ENCODE results near the gene PRSS36.

The PRSS36 gene

GRCh38 chr16:31149332-31149731, 534 bp downstream of the PRSS36 start:
- no peaks in the 10 kb centered on the region for H3K9me3 ChIP-seq (ENCODE audit: control insufficient read depth, insufficient read depth, low read depth, low read length)
- CTCF ChIA-PET: no interaction called here
- no peaks in the 10 kb centered on the region for H3K4me1 ChIP-seq (ENCODE audit: control insufficient read depth, insufficient read depth, low read length)
- H3K36me3 ChIP-seq (ENCODE audit: control insufficient read depth in 2 of 2, insufficient read depth in 1 of 2, low read length in 2 of 2): no peaks in the 10 kb centered on the region
- H3K4me3 ChIP-seq (ENCODE audit: low read depth, low read length): no peak overlapping the region
- POLR2A ChIA-PET: no interaction called here
- TF ChIP-seq, protein P1, sequence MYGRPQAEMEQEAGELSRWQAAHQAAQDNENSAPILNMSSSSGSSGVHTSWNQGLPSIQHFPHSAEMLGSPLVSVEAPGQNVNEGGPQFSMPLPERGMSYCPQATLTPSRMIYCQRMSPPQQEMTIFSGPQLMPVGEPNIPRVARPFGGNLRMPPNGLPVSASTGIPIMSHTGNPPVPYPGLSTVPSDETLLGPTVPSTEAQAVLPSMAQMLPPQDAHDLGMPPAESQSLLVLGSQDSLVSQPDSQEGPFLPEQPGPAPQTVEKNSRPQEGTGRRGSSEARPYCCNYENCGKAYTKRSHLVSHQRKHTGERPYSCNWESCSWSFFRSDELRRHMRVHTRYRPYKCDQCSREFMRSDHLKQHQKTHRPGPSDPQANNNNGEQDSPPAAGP (tag by site-specific recombination; IDR thresholded peaks at IDR 0.05): no peak
- TF ChIP-seq ZEB2 (tag by site-specific recombination; IDR thresholded peaks at IDR 0.05): no peak
- TF ChIP-seq ZNF146 (tag by site-specific recombination; IDR thresholded peaks at IDR 0.05): no peak
- TF ChIP-seq SCRT2 (tag by site-specific recombination; IDR thresholded peaks at IDR 0.05): no peak
- TF ChIP-seq ZNF707 (tag by site-specific recombination; IDR thresholded peaks at IDR 0.05): no peak
- TF ChIP-seq ZNF121 (tag by site-specific recombination; IDR thresholded peaks at IDR 0.05): no peak
- no peak overlapping the region for H3K27ac ChIP-seq (ENCODE audit: extremely low read depth, low read depth, low read length)

DNA sequence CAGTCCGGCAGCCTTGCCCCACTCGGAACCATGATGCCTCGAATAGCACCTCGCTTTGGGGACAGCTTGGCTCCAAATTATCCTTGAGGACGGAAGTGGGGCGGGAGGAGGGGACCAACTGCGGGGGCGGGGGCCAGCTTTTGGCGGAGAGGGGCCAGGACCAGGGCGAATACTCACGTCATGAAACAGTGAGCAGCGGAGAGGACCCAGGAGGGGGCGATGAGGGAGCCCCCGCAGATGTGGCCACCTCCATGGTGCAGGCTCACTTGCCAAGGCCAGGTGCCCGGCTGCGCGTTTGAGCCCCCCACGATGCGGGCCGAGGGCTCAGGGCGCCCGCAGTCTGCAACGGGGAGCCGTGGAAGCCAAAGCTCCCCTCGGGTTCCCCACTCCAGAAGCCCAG, 970 bp downstream of the PRSS36 start:
- ChIA-PET POLR2A (interaction anchor here (0.9 kb wide), 1 partner anchor 9 kb away, joined by 4 read pairs; no protein-coding TSS in a partner anchor), CTCF (no interaction called here)
- TF ChIP-seq ZNF791 (tag by site-specific recombination; IDR thresholded peaks at IDR 0.05): no peak
- TF ChIP-seq, protein P2, sequence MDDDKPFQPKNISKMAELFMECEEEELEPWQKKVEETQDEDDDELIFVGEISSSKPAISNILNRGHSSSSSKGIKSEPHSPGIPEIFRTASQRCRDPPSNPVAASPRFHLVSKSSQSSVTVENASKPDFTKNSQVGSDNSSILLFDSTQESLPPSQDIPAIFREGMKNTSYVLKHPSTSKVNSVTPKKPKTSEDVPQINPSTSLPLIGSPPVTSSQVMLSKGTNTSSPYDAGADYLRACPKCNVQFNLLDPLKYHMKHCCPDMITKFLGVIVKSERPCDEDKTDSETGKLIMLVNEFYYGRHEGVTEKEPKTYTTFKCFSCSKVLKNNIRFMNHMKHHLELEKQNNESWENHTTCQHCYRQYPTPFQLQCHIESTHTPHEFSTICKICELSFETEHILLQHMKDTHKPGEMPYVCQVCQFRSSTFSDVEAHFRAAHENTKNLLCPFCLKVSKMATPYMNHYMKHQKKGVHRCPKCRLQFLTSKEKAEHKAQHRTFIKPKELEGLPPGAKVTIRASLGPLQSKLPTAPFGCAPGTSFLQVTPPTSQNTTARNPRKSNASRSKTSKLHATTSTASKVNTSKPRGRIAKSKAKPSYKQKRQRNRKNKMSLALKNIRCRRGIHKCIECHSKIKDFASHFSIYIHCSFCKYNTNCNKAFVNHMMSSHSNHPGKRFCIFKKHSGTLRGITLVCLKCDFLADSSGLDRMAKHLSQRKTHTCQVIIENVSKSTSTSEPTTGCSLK (tag by site-specific recombination; IDR thresholded peaks at IDR 0.05): no peak

DNA sequence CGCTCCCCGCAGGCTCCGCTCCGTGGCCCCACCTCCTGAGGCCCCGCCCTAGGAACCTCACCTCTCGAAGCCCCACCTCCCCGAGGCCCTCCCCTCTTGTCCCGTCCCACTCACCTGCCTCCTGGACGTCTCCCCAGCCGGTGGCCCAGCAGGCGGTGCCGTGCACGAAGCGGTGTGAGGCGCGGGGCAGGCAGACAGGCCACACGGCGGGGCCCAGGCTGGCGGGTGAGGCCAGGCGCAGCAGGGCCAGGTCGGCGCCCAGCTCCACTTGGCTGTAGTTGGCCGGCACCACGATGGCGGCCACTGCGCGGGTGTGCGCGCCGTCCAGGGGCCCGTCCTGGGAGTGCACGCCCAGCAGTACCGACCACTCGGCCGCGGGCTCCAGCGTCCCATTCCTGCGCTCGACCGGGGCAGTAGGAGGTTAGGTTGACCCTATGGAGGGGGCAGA, 1.6 kb downstream of the PRSS36 start:
- no peaks in the 10 kb centered on the region for H3K9me3 ChIP-seq (ENCODE audit: control insufficient read depth, insufficient read depth, low read depth, low read length)
- no peak overlapping the region for H3K4me3 ChIP-seq (ENCODE audit: low read depth, low read length)
- no peaks in the 10 kb centered on the region for H3K36me3 ChIP-seq (ENCODE audit: control insufficient read depth in 2 of 2, insufficient read depth in 1 of 2, low read length in 2 of 2)
- H3K4me1 ChIP-seq (ENCODE audit: control insufficient read depth, insufficient read depth, low read length): no peaks in the 10 kb centered on the region
- TF ChIP-seq ATF2 (tag by site-specific recombination; IDR thresholded peaks at IDR 0.05; ENCODE audit: low read depth) (no peak), ZNF747 (tag by site-specific recombination; IDR thresholded peaks at IDR 0.05) (no peak), ZNF341 (tag by site-specific recombination; IDR thresholded peaks at IDR 0.05; ENCODE audit: low read depth) (no peak), ZNF510 (tag by site-specific recombination; IDR thresholded peaks at IDR 0.05; ENCODE audit: insufficient replicate concordance) (no peak), ZNF585B (tag by site-specific recombination; IDR thresholded peaks at IDR 0.05) (no peak), ZNF221 (tag by site-specific recombination; IDR thresholded peaks at IDR 0.05; ENCODE audit: borderline replicate concordance) (no peak), ZNF416 (tag by site-specific recombination; IDR thresholded peaks at IDR 0.05) (no peak), YY1 (tag by site-specific recombination; IDR thresholded peaks at IDR 0.05) (no peak), ZNF426 (tag by site-specific recombination; IDR thresholded peaks at IDR 0.05) (no peak), YY2 (tag by site-specific recombination; IDR thresholded peaks at IDR 0.05) (no peak)
- TF ChIP-seq, protein P3, sequence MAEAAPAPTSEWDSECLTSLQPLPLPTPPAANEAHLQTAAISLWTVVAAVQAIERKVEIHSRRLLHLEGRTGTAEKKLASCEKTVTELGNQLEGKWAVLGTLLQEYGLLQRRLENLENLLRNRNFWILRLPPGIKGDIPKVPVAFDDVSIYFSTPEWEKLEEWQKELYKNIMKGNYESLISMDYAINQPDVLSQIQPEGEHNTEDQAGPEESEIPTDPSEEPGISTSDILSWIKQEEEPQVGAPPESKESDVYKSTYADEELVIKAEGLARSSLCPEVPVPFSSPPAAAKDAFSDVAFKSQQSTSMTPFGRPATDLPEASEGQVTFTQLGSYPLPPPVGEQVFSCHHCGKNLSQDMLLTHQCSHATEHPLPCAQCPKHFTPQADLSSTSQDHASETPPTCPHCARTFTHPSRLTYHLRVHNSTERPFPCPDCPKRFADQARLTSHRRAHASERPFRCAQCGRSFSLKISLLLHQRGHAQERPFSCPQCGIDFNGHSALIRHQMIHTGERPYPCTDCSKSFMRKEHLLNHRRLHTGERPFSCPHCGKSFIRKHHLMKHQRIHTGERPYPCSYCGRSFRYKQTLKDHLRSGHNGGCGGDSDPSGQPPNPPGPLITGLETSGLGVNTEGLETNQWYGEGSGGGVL (tag by site-specific recombination; IDR thresholded peaks at IDR 0.05): no peak
- TF ChIP-seq, protein P4, sequence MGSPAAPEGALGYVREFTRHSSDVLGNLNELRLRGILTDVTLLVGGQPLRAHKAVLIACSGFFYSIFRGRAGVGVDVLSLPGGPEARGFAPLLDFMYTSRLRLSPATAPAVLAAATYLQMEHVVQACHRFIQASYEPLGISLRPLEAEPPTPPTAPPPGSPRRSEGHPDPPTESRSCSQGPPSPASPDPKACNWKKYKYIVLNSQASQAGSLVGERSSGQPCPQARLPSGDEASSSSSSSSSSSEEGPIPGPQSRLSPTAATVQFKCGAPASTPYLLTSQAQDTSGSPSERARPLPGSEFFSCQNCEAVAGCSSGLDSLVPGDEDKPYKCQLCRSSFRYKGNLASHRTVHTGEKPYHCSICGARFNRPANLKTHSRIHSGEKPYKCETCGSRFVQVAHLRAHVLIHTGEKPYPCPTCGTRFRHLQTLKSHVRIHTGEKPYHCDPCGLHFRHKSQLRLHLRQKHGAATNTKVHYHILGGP (tag by site-specific recombination; IDR thresholded peaks at IDR 0.05): no peak
- ChIA-PET CTCF (interaction anchor here (0.6 kb wide), 1 partner anchor 47 kb away, joined by 3 read pairs; no protein-coding TSS in a partner anchor), POLR2A (interaction anchor here (0.9 kb wide), 1 partner anchor 10 kb away, joined by 4 read pairs; no protein-coding TSS in a partner anchor)
- no peak overlapping the region for H3K27ac ChIP-seq (ENCODE audit: extremely low read depth, low read depth, low read length)

More for the DNA sequence above, 970 bp downstream of the PRSS36 start:
- Histone ChIP-seq H3K9me3 (ENCODE audit: control insufficient read depth, insufficient read depth, low read depth, low read length) (no peaks in the 10 kb centered on the region), H3K27ac (ENCODE audit: extremely low read depth, low read depth, low read length) (no peak overlapping the region), H3K4me3 (ENCODE audit: low read depth, low read length) (no peak overlapping the region), H3K4me1 (ENCODE audit: control insufficient read depth, insufficient read depth, low read length) (no peaks in the 10 kb centered on the region), H3K36me3 (ENCODE audit: control insufficient read depth in 2 of 2, insufficient read depth in 1 of 2, low read length in 2 of 2) (no peaks in the 10 kb centered on the region)
